ENCODE measurements around the gene UTF1. TPM values are rescaled to one million over a fixed set of nuclear protein-coding genes. Genes with fewer than 3 reads are reported as not detected.

UTF1 gene
- total and polyA plus RNA-seq, 9 donors: 0.06 to 9.3 (median 2.5) TPM; not detected in 2

- Histone ChIP-seq H3K27me3 (peaks cover 7% of the 10 kb centered on the region), H3K27ac (no peak overlapping the region), H3K9me3 (no peaks in the 10 kb centered on the region), H3K36me3 (no peaks in the 10 kb centered on the region), H3K4me1 (ENCODE audit: insufficient read depth) (no peaks in the 10 kb centered on the region), H3K4me3 (no peak overlapping the region)
- WGBS, 3 donors: 82 to 85% (median 85%) methylated on average over 15 of the region's 15 CpGs
- intact Hi-C loops (cut with DNase I): no loop called here
- TF ChIP-seq CTCF (IDR thresholded peaks at IDR 0.05): no peak
- TF ChIP-seq POLR2A (IDR thresholded peaks at IDR 0.05): no peak
- no peak for TF ChIP-seq EP300 (IDR thresholded peaks at IDR 0.05)
- no peak for DNase-seq
Measured at GRCh38 chr10:133239990-133240389, 10.0 kb downstream of the UTF1 start.

- Histone ChIP-seq H3K4me1 (ENCODE audit: insufficient read depth) (peaks cover 4% of the 10 kb centered on the region), H3K27ac (no peak overlapping the region), H3K4me3 (no peak overlapping the region), H3K36me3 (no peaks in the 10 kb centered on the region), H3K9me3 (no peaks in the 10 kb centered on the region), H3K27me3 (peaks cover 5% of the 10 kb centered on the region)
- intact Hi-C loops (cut with DNase I): no loop called here
- no peak for DNase-seq
- 83 to 88% (median 85%) methylated on average over 25 of the region's 25 CpGs for WGBS, 3 donors
- TF ChIP-seq EP300 (IDR thresholded peaks at IDR 0.05) (no peak), CTCF (IDR thresholded peaks at IDR 0.05) (no peak), POLR2A (IDR thresholded peaks at IDR 0.05) (no peak)
Measured at GRCh38 chr10:133241501-133242205, 11.6 kb downstream of the UTF1 start.

GRCh38 chr10:133242611-133243356 lies 12.8 kb downstream of the UTF1 start:
- Histone ChIP-seq H3K4me3 (no peak overlapping the region), H3K9me3 (no peaks in the 10 kb centered on the region), H3K4me1 (ENCODE audit: insufficient read depth) (peaks cover 4% of the 10 kb centered on the region), H3K27ac (no peak overlapping the region), H3K36me3 (no peaks in the 10 kb centered on the region), H3K27me3 (no peaks in the 10 kb centered on the region)
- TF ChIP-seq EP300 (IDR thresholded peaks at IDR 0.05) (no peak), POLR2A (IDR thresholded peaks at IDR 0.05) (no peak), CTCF (IDR thresholded peaks at IDR 0.05) (no peak)
- intact Hi-C loops (cut with DNase I): no loop called here
- 54 to 64% (median 54%) methylated on average over 27 of the region's 27 CpGs for WGBS, 3 donors
- DNase-seq: no peak

DNA sequence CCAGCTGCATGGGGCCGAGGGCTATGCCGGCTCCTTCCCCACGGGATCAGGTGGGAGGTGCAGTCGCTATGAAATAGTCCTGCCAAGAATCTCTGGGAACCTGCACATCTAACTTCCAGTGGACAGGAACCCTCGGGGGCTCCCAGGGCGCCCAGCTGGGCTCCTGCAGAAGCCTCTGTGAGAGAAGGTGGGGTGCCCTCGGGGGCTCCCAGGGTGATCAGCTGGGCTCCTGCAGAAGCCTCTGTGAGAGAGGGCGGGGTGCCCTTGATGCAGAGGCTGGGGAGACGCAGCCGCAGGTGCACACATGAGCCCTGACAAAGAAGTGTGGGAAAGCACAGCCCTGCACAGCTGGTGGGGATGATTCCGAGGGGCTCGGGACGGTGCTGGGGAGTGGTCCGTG lies 13.6 kb downstream of the UTF1 start:
- H3K27me3 ChIP-seq: no peaks in the 10 kb centered on the region
- H3K9me3 ChIP-seq: no peaks in the 10 kb centered on the region
- TF ChIP-seq POLR2A (IDR thresholded peaks at IDR 0.05): no peak
- no peak for TF ChIP-seq EP300 (IDR thresholded peaks at IDR 0.05)
- no peak for TF ChIP-seq CTCF (IDR thresholded peaks at IDR 0.05)
- 64 to 70% (median 66%) methylated on average over 14 of the region's 14 CpGs for WGBS, 3 donors
- intact Hi-C loops (cut with DNase I): no loop called here
- H3K4me3 ChIP-seq: no peak overlapping the region
- H3K27ac ChIP-seq: no peak overlapping the region
- DNase-seq: no peak
- H3K36me3 ChIP-seq: no peaks in the 10 kb centered on the region
- peaks cover 10% of the 10 kb centered on the region for H3K4me1 ChIP-seq (ENCODE audit: insufficient read depth)
